HG02610 (cell line): ENCODE results near the gene KRTAP5-4.
"Not testable (repeated sequence)": the region's sequence is repeated elsewhere in the genome, so short reads cannot be mapped to it uniquely, and the experiment has no call there.

Experiments
- ATAC-seq: cut with Tn5 transposase; IDR thresholded peaks from one replicate; pipeline ENCODE4 v1.9.1; 2021; ENCODE audit warnings: mild to moderate bottlenecking, moderate library complexity; ENCODE audit not compliant: unreplicated experiment

Gene KRTAP5-4

DNA sequence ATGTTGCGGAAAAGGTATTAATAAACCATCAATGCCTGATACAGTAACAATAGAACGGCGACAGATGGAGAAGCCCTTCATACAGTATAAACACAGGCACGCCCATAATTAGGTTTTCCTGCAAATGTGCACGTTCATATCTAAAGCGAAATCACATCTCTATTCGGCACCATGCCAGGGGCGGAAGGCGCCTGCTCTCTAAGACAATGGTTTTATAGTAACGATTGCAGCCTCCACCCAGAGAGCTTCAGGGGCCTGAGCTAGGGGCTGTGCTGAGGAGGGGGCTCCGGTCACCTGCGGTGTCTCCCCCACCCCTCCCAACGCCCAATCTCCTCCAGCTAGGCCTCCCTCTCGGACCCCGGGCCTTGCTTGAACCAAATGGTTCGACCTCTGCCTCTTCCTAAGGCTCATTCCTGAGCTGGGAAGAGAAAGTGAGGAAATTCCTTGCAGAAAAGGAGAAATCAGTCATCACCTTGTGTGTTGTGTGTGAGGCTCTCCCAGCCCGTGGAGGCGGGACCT lies 17.2 kb upstream of the KRTAP5-4 start:
- ATAC-seq: no peak

DNA sequence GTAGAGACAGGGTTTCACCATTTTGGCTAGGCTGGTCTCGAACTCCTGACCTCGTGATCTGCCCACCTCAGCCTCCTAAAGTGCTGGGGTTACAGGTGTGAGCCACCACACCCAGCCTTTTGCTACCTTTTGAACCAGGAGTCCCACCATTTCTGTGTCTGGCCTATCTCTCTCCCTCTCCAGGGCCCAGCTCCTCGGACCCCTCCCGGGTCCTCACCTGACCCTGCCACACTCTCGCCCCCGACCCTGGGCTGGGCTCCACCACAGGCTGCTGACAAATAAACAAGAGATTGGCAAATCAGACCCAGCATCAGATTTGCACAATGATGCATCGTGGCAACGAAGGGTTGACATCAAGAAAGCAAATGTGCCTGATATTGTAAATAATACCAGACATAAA lies 16.4 kb upstream of the KRTAP5-4 start:
- no peak for ATAC-seq

DNA sequence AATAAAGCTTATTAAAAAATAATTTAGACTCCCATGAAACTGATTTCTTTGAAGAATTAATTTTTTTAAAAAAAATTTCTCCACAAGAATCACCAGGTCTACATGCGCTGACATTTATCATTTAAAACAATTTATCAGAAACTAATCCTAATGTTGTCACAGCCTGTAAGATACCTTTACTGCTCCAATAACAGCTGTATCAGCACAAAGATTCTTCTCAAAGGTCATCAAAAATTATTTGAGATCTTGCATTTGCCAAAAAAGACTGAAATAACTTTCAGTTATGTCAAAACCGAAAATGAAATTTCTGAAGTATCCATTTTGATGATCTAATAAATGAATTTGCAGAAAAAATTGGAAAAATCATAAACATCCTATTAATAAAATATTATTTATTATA lies 15.7 kb upstream of the KRTAP5-4 start:
- no peak for ATAC-seq

DNA sequence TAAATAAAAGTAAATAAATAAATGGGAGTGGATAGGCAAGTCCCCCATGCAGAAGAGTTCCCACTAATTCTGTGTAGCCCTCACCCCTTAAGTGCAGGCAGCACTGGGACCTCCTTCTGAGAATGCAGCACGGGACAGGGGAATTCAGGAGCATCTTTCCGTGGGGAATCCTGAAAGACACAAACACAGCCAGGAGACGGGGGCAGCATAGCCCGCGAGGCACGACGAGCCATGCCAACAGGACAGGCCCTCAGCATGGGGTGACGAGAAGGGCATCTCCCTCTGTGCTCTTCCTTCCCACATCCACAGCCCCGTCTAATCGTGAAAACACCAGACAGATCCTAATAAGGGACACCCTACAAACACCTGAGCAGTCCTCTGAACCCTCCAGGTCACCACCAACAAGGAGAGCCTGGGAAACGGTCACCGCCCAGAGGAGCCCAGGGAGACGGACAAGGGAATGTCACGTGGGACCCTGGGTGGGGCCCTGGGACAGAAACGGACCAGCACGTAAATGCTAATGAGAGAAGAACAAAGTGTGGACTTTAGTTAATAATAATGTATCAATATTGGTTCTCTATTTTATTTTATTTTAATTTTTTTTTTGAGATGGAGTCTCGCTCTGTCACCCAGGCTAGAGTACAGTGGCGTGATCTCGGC lies 14.5 kb upstream of the KRTAP5-4 start:
- no peak for ATAC-seq

DNA sequence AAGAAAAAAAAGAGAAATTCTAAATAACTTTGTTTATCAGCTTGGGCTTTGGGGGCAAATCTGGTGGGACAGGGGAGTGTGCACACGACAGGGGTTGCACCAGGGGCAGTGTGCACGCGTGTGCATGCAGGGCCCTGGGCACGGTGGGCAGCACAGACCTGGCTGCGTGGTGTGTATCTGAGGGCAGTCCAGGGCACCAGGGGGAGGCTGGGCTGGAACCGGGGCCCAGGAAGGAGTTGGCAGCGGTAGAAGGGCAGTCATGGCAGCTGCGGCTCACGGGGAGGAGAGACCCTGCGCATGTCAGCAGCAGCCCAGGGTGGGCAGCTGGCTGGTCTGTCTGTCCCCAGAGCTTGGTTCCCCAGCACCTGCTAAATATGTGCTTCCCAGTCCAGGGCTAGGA lies 11.9 kb upstream of the KRTAP5-4 start:
- ATAC-seq: no peak

DNA sequence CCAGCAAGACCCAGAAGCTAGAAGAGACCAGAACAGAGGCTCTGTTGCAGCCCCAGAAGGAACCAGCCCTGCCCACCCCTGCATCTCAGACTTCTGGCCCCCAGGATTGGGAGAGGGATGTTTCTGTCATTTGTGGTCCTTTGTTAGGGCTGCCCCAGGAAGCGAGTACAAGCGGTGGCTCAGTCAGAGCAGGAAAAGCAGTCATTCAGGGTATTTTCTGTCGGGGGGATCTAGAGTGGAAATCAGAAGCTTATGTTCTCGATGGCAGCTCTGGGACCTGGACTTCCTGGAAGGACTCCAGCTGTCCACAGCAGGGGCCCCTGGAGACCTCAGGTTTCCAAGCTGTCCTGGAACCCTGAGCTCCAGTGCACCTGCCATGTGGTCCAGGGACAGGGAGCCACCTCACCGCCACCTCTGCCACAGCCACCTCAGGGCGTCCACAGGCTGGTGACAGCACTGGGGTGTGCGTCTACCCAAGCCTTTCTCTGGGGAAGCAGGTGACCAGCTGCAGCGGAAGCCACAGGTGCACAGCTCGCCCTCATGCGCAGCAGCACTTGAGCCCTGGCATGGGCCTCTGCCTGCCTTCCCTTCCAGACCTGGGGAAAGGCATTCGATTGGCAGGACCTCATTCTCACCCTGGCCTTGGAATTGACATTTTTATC lies 10.2 kb upstream of the KRTAP5-4 start:
- ATAC-seq: no peak

DNA sequence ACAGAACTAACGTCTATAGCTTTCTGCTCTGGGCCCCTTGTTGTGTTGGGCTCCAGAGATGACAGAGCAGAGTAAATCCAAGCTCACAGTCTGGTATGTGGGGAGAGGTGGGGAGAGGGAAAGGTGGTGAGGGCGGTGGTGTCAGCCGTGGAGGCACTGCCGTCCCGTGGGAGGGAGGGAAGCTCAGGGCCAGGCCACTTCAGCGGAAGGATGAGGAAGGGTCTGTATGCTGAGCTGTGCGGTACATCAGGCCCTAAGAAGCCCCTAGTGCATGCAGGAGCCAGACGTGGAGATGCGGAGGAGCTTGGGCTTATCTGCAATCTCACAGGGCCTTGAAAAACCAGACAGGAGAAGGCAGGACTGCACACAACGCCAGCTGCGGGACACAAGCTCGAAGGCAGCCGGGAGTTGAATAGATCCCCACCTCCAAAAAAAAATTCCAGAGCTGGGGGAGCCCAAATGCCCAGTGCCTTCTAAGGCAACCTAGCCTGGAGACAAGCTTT lies 9.2 kb upstream of the KRTAP5-4 start:
- no peak for ATAC-seq

DNA sequence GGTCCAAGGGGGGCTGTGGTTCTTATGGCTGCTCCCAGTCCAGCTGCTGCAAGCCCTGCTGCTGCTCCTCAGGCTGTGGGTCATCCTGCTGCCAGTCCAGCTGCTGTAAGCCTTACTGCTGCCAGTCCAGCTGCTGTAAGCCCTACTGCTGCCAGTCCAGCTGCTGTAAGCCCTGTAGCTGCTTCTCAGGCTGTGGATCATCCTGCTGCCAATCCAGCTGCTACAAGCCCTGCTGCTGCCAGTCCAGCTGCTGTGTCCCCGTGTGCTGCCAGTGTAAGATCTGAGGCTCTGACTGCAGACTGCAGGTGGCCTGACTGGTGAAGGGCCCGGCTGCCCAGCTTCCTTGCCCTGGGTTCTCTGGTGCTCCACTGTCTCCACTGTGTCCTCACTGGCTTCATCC lies 8.3 kb upstream of the KRTAP5-4 start:
- no peak for ATAC-seq

DNA sequence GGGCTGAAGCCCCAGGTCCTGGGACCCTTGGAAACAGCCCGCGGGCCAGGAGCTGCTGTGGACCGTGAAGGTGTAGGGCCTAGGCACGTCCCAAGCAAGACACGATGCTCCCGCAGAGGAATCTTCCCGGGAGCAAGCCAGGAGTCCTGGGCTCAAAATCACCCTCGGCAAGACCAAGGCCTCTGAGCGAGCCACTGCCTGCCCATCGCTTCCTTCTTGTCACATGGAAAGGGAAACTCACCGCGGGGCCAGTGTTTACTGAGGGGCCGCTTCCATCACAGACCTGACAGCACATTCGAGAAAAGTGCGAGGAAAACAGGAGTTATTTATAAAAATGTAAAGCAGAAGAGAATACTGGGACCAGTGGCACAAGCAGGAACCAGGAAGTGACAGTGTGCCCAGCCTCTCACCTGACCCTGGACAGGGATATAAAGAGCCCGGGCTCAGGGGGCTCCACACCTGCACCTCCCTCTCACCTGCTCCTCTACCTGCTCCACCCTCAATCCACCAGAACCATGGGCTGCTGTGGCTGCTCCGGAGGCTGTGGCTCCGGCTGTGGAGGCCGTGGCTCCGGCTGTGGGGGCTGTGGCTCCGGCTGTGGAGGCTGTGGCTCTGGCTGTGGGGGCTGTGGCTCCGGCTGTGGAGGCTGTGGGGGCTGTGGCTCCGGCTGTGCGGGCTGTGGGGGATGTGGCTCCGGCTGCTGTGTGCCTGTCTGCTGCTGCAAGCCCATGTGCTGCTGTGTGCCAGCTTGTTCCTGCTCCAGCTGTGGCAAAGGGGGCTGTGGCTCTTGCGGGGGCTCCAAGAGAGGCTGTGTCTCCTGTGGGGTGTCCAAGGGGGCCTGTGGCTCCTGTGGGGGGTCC lies 7.6 kb upstream of the KRTAP5-4 start, which contains the start of gene KRTAP5-5:
TSS of gene KRTAP5-5 (plus strand) at position 450 of the 860 bp plus-strand sequence. CDS start at position 516, 66 bp downstream.
- no peak for ATAC-seq

DNA sequence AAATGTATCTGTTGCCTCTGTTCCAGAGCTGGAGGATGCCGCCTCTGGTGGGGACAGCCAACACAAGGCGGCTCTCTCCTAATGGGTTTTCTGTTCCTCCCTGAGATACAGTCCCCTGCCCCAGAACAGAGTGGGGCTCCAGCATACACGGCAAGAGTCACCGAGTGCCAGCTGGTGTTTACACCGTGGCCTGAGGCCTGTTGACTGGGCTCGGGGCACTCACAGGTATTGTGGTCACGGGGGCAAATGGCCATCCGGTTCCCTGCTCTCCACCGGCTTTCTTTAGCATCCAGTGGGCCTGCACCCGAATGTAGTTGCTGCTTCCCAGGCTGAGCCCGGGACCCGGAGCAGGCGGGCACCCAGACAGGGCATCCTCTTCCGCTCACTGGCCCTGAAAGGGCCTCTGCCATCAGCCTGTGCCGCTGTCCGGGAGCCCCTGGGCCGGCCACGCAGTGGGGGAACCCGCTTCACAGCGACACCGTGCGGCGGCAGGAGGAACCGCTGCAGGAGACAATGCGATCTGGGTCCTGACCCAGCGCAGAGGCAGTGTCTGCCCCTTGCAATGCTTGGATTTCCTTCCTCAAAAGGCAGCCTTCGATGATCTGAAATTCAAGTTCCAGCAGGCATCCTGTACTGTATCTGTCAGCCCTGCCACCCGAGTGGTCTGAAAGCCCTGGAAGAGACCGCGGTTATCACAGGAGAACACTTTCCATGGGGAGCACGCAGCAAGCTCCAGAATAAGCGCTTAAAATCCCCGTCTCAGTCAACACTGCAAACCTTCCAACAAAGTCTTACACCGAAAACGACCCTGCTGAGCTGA lies 6.8 kb upstream of the KRTAP5-4 start:
- no peak for ATAC-seq

DNA sequence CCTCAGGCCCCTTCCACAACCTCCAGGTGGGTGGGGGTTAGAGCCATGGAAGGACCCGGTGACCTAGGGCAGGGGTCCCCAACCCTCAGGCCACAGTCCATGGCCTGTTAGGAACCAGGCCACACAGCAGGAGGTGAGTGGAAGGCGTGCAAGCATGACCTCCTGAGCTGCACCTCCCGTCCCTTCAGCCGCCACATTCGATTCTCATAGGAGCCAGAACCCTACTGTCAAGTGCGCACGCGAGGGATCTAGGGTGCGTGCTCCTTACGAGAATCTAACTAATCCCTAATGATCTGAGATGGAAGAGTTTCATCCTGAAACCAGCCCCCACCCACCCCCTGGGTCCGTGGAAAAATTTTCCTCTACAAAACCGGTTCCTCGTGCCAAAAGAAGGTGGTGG lies 3.6 kb upstream of the KRTAP5-4 start:
- ATAC-seq: no peak

DNA sequence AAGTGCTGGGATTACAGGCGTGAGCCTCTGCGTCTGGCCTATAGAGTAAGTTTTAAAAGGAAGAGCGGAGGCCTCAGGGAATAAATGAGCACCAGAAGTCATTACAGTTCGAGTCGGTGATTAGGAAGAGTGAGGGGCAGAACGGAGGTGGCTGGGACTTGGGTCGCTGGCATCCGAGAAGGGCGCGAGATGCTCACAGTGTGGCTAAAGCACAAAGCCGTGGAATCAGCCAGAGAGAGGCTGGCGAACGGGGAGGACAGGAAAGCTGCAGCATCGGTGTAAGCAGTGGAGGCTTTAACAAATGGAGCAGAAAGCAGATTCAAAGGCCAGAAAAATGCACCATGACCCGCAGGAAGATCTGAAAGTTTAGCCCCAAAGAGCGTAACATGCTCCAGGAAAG lies 2.7 kb upstream of the KRTAP5-4 start:
- no peak for ATAC-seq

DNA sequence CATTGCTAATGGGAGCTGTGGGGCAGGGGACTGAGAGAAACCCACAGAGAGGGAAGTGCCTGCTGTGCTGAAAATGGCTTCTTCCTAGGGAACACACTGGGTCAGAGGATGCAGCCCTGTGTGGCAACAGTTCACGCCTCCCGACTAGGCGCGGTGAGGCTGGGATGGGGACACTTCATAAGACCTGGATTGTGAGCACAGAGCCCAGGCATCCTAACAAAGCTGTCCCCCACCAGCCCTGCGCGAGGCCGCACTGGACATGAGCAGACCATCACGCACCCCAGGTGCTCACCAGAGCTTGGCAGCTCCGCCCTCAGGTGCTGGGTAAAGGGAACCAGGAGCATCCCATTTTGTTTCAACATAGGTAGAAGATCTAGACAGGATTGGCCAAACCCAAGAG lies 1.8 kb upstream of the KRTAP5-4 start:
- no peak for ATAC-seq

DNA sequence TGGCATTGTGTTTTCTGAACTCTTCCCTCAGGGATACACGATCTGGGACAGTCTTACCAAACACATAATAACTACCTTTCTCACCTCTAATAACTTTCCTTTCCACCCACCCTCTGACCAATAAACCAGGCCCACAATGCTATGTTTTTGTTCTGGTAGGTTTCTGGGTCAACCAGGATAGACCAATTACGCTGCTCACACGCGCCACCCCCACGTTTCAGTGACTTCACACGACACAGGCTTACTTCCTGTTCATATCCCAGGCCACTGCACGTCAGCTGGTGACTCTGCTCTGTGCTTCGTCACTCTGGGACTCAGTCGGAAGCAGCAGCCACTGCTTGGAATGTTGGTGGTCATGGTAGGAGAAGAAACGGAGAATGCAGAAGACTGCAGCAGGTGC lies 2.5 kb downstream of the KRTAP5-4 start:
- ATAC-seq: no peak

DNA sequence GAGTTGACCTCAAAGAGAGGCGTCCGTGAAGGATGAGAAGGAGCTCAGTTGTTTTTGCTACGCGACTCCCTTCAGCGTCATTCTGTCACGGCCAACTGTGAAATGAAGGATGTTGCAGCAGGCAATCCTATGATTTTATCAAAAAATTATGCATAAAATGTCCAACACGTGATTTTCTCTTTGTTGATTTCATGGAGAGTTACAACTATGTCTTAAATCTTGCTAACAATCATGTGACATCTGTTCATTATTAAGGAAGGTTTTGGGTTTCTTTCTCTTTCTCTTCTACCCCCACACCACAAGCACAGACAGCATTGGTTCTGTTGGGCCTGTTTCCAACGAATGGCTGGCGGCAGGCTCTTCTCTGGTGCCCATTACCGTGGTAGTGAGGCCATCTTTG lies 3.7 kb downstream of the KRTAP5-4 start:
- no peak for ATAC-seq

DNA sequence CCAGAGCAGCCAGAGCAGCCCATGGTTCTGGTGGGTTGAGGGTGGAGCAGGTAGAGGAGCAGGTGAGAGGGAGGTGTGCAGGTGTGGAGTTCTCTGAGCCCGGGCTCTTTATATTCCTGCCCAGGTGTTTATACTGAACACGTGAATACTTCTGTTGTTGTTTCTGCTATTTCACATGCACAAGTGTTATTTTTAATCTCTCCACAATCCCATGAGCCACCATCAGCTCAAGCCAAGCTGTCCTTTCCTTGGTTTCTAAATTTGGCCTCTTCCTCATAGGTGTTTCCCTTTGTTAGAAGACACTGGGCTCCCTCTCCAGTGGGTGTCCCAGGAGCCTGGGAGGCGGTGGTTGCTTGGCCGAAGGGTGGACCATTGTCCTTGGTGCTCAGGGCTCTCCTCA lies 13.6 kb downstream of the KRTAP5-4 start, which contains the start of gene KRTAP5-3:
TSS of gene KRTAP5-3 (minus strand) at position 101 of the 400 bp plus-strand sequence. CDS start at position 23, 78 bp downstream.
- no peak for ATAC-seq

DNA sequence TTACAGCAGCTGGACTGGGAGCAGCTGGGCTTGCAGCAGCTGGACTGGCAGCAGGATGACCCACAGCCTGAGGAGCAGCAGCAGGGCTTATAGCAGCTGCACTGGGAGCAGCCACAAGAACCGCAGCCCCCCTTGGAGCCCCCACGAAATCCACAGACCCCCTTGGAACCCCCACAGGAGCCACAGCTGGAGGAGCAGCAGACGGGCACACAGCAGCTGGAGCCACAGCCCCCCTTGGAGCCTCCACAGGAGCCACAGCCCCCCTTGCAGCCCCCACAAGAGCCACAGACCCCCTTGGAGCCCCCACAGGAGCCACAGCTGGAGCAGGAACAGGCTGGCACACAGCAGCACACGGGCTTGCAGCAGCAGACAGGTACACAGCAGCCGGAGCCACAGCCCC lies 14.0 kb downstream of the KRTAP5-4 start:
- ATAC-seq: not testable (repeated sequence)

DNA sequence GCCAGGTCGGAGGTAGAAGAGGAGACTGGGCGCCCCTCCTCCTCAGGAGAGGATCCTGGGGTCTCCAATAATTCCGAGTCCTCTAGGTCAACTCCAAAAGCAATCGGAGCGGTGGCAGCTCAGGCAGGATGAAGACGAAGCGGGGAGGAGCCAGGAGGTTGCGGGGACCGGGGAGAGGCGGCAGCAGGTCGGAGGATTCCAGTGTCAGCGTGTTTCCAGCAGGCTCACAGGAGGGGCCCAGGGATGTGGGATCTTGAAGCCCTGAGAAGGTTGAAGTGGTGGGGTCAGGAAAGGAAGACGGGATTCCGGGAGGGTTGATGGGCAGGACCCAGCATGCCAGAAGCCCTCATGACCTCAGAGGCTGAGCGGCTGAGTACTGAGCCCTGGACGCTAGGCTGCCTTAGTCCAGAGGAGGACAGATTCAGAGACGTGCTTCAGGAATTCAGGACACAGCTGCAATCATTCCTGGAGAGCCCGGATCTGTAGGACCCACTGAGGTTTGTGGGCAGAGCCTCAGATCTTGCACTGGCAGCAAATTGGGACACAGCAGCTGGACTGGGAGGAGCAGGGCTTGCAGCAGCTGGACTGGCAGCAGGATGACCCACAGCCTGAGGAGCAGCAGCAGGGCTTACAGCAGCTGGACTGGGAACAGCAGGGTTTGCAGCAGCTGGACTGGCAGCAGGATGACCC lies 14.6 kb downstream of the KRTAP5-4 start:
- not testable (repeated sequence) for ATAC-seq

DNA sequence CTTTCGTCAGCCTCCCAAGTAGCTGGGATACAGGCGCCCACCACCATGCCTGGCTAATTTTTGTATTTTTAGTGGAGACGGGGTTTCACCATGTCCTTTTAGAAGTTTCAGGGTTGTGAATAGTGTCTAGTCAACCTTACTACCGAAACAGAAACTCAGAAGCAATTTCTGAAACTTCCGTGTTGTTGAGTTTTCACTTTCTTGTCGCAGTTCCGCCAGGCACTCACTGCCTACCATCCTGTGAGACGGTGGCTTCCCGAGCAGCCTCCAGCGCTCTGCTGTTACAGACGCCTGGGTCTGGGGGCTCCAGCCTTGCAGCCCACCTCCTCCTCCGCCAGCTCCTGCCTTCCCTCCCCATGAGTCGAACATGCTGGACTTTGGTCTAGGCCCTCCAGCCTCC lies 16.0 kb downstream of the KRTAP5-4 start:
- ATAC-seq: peak; percentile 68

DNA sequence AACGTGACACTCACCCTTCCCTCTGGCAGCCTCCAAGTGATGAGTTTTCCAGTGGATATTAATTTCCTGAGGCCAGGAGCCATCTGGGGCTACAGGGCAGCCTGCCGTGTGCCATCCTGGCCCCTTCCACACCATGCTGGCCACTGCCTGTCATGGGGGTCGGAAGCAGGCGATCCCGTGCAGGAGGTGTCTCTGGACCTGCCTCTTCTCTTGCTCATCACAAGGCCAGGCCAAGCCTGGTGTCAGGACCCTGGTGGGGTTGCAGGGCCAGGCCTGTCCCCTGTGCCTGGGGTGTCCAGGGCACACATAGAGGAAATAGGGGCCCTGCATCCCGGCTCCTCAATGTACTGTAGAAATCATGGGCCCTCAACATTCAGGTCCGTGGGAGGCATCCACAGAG lies 17.2 kb downstream of the KRTAP5-4 start:
- ATAC-seq: no peak
